Spleen (tissue), 11 donors: ENCODE data around the gene MT1G. TPM values are rescaled to one million over a fixed set of nuclear protein-coding genes. Genes with fewer than 3 reads are reported as not detected.

Experiments used
- DNase-seq: peaks from one replicate; pipeline ENCODE4 v3.0.0-alpha.2; 2020
- H3K27ac ChIP-seq, 8 donors: fragments of 200-600 bp; sonication (generic) in 7 of 8; 1 replicate in 4 of 8; 2 replicates in 4 of 8; pipeline versions ENCODE4 v1.5.0 to v1.8.0; 2016 to 2021; ENCODE audit warnings: inconsistent platforms in 4 of 8, mild to moderate bottlenecking in 4 of 8, moderate library complexity in 1 of 8
- H3K27me3 ChIP-seq, 7 donors: fragments of 200-600 bp; sonication (generic) in 6 of 7; replicated peaks in 1 of 7; 1 replicate in 4 of 7; 2 replicates in 3 of 7; pipeline versions ENCODE4 v1.5.0 to v1.8.0; 2016 to 2021; ENCODE audit warnings: inconsistent platforms in 3 of 7, mild to moderate bottlenecking in 1 of 7
- H3K36me3 ChIP-seq, 6 donors: fragments of 200-600 bp; sonication (generic) in 5 of 6; 1 replicate in 4 of 6; 2 replicates in 2 of 6; pipeline versions ENCODE4 v1.5.0 to v1.8.0; 2016 to 2021; ENCODE audit warnings: inconsistent platforms in 2 of 6
- H3K4me1 ChIP-seq, 6 donors: fragments of 200-600 bp; sonication (generic) in 5 of 6; 1 replicate in 3 of 6; 2 replicates in 3 of 6; pipeline versions ENCODE4 v1.5.0 to v1.8.0; 2016 to 2021; ENCODE audit warnings: inconsistent platforms in 3 of 6
- H3K4me3 ChIP-seq, 8 donors: fragments of 200-600 bp; sonication (generic) in 7 of 8; 1 replicate in 4 of 8; 2 replicates in 4 of 8; pipeline versions ENCODE4 v1.5.0 to v1.8.0; 2016 to 2021; ENCODE audit warnings: inconsistent platforms in 4 of 8, mild to moderate bottlenecking in 4 of 8, moderate library complexity in 2 of 8
- H3K9me3 ChIP-seq, 8 donors: fragments of 200-600 bp; sonication (generic) in 7 of 8; 1 replicate in 4 of 8; 2 replicates in 4 of 8; pipeline versions ENCODE4 v1.5.0 to v1.8.0; 2016 to 2021; ENCODE audit warnings: inconsistent platforms in 4 of 8
- POLR2A ChIP-seq, 3 donors: fragments of 450-650 bp; IDR thresholded peaks; one replicate each; pipeline ENCODE4 v1.5.1; 2017; ENCODE audit warnings: antibody characterized with exemption in 3 of 3, mild to moderate bottlenecking in 1 of 3
- POLR2AphosphoS5 ChIP-seq, 3 donors: sonication (generic); formaldehyde crosslinking; IDR thresholded peaks; one replicate each; pipeline ENCODE4 v1.5.1; 2017; ENCODE audit warnings: antibody characterized with exemption in 3 of 3
- WGBS, 5 donors: extraction: QIAGEN DNeasy Blood & Tissue Kit in 3 of 5; methylation state at CpG; one replicate each; pipeline versions ENCODE4 v1.1.5 to v1.1.7; 2013 to 2018; 5-methylcytosine and 5-hydroxymethylcytosine counted together
- intact Hi-C: fragments of 100-400 bp; cut with DNase I; formaldehyde crosslinking; loops from one replicate; pipeline ENCODE4 v1.15.0; 2023; ENCODE audit warnings: low total_unique reads
- polyA plus RNA-seq, 3 donors: library from polyadenylated mRNA; stranded (reverse); fragments of 200-250 nt; gene quantifications; one replicate each; pipeline ENCODE4 v1.2.1, GENCODE V29; 2013
- total RNA-seq, 7 donors: library from RNA; depleted of rRNA in 3 of 7; stranded (reverse); fragments of >200 nt in 3 of 7; fragmentation: NEBNext Ultra II Directional in 4 of 7; extraction: Animal tissue kit (Norgen Biotek cat#: 25700) in 4 of 7; gene quantifications; one replicate each; pipeline versions ENCODE4 v1.1.0 to v1.2.1, GENCODE V29; 2016 to 2021
- TF ChIP-seq, protein P1 (sequence below), 11 experiments: fragments of 200-600 bp in 7 of 11; fragments of 450-650 bp in 4 of 11; sonication (generic) in 4 of 11; IDR thresholded peaks in 8 of 11; conservative IDR thresholded peaks in 3 of 11; 1 replicate in 7 of 11; 2 replicates in 4 of 11; pipeline versions ENCODE4 v1.4.0 to v1.8.0; 2016 to 2021; ENCODE audit warnings: antibody characterized with exemption in 11 of 11, inconsistent platforms in 4 of 11, mild to moderate bottlenecking in 1 of 11
- donor health status: healthy with polysubstance abuse.
- donor health status: DM: no; HTN: no; CAD: no; lungs with moderate emphysema.
- donor health status: DM: no; HTN: no; CAD: no.
- donor health status: Bipolar disorder and iron deficiency.
- donor health status: healthy.
- donor health status: DM: no; HTN: no; CAD: no.
- donor health status: DM: yes; HTN: yes; CAD: no.

The MT1G gene
- total and polyA plus RNA-seq, 10 donors = 1.1 to 12.2 (median 3.9) TPM; not detected in 5

DNA sequence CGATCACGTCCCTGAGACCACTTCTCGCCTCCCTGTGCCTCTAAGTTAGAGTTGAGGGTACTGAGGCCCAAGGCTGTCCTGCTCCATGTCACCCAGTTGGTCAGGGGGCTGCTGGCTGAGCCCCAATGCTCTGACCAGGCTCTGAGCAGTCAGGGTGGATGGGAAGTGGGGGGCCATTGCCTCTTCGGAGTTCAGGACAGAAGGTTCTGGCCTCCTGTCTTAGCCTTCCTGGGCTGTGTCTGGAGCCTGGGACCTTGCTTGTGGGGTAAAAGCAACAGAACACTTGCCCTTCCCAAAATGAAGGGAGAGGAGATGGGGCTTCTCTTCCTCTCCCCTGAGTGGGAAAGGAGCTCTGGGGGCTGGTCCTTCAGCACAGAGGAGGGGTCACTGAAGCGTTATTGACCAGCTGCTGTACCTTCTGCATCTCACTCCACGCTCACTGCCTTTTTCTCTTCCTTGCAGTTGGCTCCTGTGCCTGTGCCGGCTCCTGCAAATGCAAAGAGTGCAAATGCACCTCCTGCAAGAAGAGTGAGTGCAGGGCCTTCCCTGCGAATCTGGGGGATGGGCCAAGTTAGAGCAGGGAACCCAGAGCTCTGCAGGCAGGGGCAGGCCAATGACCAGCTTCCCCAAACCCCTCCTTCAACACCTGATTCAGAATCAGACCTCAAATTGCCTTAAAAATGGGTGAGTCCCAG, 15.0 kb upstream of the MT1G start:
- H3K4me3 ChIP-seq = peak overlapping the region in 7 of 8 donors; percentile 40 to 73 (median 53)
- DNase-seq = no peak
- H3K27ac ChIP-seq = peak overlapping the region in 7 of 8 donors; percentile 61 to 86 (median 80)
- peaks cover 0 to 6% (median 0%) of the 10 kb centered on the region in 7 donors for H3K27me3 ChIP-seq
- H3K9me3 ChIP-seq = peaks cover 0 to 11% (median 3%) of the 10 kb centered on the region in 8 donors
- 36 to 49% (median 40%) methylated on average over 7 to 8 of the region's 8 CpGs for WGBS, 5 donors
- no peaks in the 10 kb centered on the region for H3K36me3 ChIP-seq
- TF ChIP-seq POLR2AphosphoS5 (IDR thresholded peaks at IDR 0.05) (no peak), POLR2A (IDR thresholded peaks at IDR 0.05) (no peak)
- TF ChIP-seq, protein P1, sequence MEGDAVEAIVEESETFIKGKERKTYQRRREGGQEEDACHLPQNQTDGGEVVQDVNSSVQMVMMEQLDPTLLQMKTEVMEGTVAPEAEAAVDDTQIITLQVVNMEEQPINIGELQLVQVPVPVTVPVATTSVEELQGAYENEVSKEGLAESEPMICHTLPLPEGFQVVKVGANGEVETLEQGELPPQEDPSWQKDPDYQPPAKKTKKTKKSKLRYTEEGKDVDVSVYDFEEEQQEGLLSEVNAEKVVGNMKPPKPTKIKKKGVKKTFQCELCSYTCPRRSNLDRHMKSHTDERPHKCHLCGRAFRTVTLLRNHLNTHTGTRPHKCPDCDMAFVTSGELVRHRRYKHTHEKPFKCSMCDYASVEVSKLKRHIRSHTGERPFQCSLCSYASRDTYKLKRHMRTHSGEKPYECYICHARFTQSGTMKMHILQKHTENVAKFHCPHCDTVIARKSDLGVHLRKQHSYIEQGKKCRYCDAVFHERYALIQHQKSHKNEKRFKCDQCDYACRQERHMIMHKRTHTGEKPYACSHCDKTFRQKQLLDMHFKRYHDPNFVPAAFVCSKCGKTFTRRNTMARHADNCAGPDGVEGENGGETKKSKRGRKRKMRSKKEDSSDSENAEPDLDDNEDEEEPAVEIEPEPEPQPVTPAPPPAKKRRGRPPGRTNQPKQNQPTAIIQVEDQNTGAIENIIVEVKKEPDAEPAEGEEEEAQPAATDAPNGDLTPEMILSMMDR (IDR thresholded peaks at IDR 0.05 in 8 of 11, conservative IDR thresholded peaks at IDR 0.05 in 3 of 11) = no peak
- peaks cover 0 to 30% (median 23%) of the 10 kb centered on the region in 6 donors for H3K4me1 ChIP-seq
- intact Hi-C loops = loop anchor here (10.0 kb wide), 1 partner anchor 78 kb away; the partner anchor contains the start of gene MT2A

DNA sequence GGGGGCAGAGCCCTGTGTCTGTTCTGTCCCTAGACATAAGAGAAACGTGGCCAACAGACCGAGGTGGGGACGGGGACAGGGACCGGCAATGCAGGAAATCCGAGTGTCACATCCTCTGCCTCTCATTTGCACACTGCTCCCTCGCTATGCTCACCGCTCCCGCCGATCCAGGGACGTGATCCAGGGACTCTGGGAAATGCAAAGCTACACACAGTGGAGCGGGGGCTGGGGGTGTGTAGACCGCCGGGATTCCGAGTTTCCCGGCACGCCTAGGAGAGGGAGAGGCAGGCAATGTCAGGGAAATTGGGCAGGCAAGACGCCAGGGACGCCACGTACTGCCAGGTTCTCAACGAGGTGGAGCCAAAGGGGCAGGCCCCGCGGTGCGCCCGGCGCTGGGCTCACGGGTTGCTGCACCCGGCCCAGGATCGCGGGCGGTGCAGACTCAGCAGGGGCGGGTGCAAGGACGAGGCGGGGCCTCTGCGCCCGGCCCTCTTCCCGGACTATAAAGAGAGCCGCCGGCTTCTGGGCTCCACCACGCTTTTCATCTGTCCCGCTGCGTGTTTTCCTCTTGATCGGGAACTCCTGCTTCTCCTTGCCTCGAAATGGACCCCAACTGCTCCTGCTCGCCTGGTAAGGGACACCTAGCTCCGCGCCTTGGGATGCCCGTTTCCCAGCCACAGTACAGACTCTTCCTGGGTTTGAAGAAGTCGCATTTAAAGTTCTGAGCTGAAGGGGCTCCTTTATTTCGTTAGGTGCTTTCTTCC, 14.3 kb upstream of the MT1G start, which contains the start of gene MT1X:
Gene MT1X (plus strand): TSS at position 532 of the 764 bp plus-strand sequence. CDS start 71 bp downstream, at position 603.
- Histone ChIP-seq H3K27me3 (peaks cover 0 to 7% (median 0%) of the 10 kb centered on the region in 7 donors), H3K36me3 (no peaks in the 10 kb centered on the region), H3K4me1 (peaks cover 0 to 30% (median 23%) of the 10 kb centered on the region in 6 donors), H3K4me3 (peak within 1 kb of the TSS; percentile 22 to 73 (median 48)), H3K9me3 (peaks cover 0 to 10% (median 3%) of the 10 kb centered on the region in 8 donors), H3K27ac (peak within 1 kb of the TSS; percentile 54 to 86 (median 80))
- intact Hi-C loops = loop anchor here (10.0 kb wide), 1 partner anchor 77 kb away; the partner anchor contains the start of gene MT2A
- WGBS, 5 donors = 0 to 2% (median 0%) methylated on average over 12 to 49 of the region's 49 CpGs
- peak; percentile 98 for DNase-seq
- TF ChIP-seq, protein P1 (IDR thresholded peaks at IDR 0.05 in 8 of 11, conservative IDR thresholded peaks at IDR 0.05 in 3 of 11) = no peak
- peak; percentile 92 to 96 (median 93) for TF ChIP-seq POLR2AphosphoS5 (IDR thresholded peaks at IDR 0.05)
- peak in 1 of 3 donors; percentile 84 for TF ChIP-seq POLR2A (IDR thresholded peaks at IDR 0.05)

DNA sequence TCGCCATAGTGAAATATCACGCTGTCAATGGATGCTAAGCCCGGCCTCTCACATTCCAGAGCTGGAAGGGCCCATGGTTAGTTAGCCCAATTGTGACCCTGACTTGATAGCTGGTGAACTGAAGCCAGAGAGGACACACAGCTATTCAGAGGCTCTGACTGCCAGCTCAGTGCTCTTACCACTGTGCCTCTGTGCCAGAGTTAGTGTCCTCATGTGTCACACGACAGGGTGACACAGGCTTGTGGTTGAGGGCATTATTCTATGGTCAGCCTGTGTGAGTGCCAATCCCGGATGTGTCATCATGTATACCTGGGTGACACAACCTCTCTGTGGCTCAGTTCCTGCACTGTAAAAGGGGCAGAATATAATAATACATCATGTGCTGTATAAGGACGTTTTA, 12.0 kb upstream of the MT1G start:
- TF ChIP-seq, protein P1 (IDR thresholded peaks at IDR 0.05 in 8 of 11, conservative IDR thresholded peaks at IDR 0.05 in 3 of 11) = no peak
- TF ChIP-seq POLR2A (IDR thresholded peaks at IDR 0.05) (no peak), POLR2AphosphoS5 (IDR thresholded peaks at IDR 0.05) (no peak)
- 79 to 95% (median 86%) methylated on average over 5 to 6 of the region's 6 CpGs for WGBS, 5 donors

More for the DNA sequence above, 12.0 kb upstream of the MT1G start:
- no peaks in the 10 kb centered on the region for H3K9me3 ChIP-seq
- H3K27me3 ChIP-seq = peaks cover 3 to 30% (median 9%) of the 10 kb centered on the region in 7 donors
- intact Hi-C loops = loop anchor here (10.0 kb wide), 1 partner anchor 75 kb away; the partner anchor contains the start of gene MT2A
- H3K4me3 ChIP-seq = no peak overlapping the region
- DNase-seq = no peak
- no peaks in the 10 kb centered on the region for H3K36me3 ChIP-seq
- H3K27ac ChIP-seq = no peak overlapping the region
- H3K4me1 ChIP-seq = peaks cover 0 to 44% (median 33%) of the 10 kb centered on the region in 6 donors
